ENCODE results near the gene COQ5. TPM values are rescaled to one million over a fixed set of nuclear protein-coding genes. Genes with fewer than 3 reads are reported as not detected.

Gene COQ5
- total RNA-seq, 1 experiment from 2014 or later: 35.1 TPM

DNA sequence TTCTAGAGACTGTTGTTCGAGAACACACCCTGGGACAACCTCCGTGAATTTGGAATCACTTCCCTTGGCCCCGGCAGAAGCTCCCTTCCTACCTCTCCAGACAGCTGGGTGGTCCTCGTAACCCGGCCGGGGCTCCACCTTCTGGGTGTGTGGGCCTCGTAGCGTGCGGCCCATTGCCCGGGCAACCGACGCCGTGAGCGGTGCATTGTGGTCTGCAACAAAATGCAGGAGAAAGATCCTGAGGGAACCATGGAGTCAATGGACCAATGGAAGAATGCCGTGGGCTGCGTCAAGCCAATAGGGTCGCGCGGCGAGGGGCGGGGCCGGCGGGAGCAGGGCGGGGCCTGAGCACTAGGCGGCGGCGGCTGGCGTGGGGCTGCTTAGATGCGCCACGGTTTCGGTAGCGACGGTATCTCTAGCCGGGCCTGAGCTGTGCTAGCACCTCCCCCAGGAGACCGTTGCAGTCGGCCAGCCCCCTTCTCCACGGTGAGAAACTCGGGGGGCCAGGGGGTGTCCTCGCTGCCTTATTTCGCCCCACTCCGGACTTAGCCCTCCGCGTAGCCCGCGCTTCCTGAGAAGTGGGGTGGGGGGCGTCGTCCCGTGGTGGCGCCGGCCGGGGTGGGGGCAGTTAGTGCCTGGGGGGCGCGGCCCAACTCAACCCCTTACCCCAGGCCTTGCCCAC, 33.1 kb downstream of the COQ5 start, which contains the start of gene DYNLL1 (continued):
- TF ChIP-seq, protein P1, sequence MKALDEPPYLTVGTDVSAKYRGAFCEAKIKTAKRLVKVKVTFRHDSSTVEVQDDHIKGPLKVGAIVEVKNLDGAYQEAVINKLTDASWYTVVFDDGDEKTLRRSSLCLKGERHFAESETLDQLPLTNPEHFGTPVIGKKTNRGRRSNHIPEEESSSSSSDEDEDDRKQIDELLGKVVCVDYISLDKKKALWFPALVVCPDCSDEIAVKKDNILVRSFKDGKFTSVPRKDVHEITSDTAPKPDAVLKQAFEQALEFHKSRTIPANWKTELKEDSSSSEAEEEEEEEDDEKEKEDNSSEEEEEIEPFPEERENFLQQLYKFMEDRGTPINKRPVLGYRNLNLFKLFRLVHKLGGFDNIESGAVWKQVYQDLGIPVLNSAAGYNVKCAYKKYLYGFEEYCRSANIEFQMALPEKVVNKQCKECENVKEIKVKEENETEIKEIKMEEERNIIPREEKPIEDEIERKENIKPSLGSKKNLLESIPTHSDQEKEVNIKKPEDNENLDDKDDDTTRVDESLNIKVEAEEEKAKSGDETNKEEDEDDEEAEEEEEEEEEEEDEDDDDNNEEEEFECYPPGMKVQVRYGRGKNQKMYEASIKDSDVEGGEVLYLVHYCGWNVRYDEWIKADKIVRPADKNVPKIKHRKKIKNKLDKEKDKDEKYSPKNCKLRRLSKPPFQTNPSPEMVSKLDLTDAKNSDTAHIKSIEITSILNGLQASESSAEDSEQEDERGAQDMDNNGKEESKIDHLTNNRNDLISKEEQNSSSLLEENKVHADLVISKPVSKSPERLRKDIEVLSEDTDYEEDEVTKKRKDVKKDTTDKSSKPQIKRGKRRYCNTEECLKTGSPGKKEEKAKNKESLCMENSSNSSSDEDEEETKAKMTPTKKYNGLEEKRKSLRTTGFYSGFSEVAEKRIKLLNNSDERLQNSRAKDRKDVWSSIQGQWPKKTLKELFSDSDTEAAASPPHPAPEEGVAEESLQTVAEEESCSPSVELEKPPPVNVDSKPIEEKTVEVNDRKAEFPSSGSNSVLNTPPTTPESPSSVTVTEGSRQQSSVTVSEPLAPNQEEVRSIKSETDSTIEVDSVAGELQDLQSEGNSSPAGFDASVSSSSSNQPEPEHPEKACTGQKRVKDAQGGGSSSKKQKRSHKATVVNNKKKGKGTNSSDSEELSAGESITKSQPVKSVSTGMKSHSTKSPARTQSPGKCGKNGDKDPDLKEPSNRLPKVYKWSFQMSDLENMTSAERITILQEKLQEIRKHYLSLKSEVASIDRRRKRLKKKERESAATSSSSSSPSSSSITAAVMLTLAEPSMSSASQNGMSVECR (CRISPR knock-in tag; IDR thresholded peaks at IDR 0.05; ENCODE audit: borderline replicate concordance): peak; percentile 22; the same call in 1 of the 2 replicates
- 0 out of 2 replicates have a peak, but pooled peaks have one; percentile 30 for TF ChIP-seq CREM (CRISPR knock-in tag; IDR thresholded peaks at IDR 0.05)
- TF ChIP-seq TEAD4 (CRISPR knock-in tag; IDR thresholded peaks at IDR 0.05): 0 out of 2 replicates have a peak, but pooled peaks have one; percentile 39
- TF ChIP-seq TEAD1 (CRISPR knock-in tag; IDR thresholded peaks at IDR 0.05): peak; percentile 62
- TF ChIP-seq ZNF512 (CRISPR knock-in tag; IDR thresholded peaks at IDR 0.05; ENCODE audit: borderline replicate concordance): no peak
- TF ChIP-seq, protein P2, sequence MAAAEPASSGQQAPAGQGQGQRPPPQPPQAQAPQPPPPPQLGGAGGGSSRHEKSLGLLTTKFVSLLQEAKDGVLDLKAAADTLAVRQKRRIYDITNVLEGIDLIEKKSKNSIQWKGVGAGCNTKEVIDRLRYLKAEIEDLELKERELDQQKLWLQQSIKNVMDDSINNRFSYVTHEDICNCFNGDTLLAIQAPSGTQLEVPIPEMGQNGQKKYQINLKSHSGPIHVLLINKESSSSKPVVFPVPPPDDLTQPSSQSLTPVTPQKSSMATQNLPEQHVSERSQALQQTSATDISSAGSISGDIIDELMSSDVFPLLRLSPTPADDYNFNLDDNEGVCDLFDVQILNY (CRISPR knock-in tag; IDR thresholded peaks at IDR 0.05): peak; percentile 14; the same call in 1 of the 2 replicates
- TF ChIP-seq, protein P3, sequence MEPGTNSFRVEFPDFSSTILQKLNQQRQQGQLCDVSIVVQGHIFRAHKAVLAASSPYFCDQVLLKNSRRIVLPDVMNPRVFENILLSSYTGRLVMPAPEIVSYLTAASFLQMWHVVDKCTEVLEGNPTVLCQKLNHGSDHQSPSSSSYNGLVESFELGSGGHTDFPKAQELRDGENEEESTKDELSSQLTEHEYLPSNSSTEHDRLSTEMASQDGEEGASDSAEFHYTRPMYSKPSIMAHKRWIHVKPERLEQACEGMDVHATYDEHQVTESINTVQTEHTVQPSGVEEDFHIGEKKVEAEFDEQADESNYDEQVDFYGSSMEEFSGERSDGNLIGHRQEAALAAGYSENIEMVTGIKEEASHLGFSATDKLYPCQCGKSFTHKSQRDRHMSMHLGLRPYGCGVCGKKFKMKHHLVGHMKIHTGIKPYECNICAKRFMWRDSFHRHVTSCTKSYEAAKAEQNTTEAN (CRISPR knock-in tag; IDR thresholded peaks at IDR 0.05): no peak
- peak; percentile 47; the same call in 1 of the 2 replicates for TF ChIP-seq KAT7 (CRISPR knock-in tag; IDR thresholded peaks at IDR 0.05; ENCODE audit: borderline replicate concordance)
- peak; percentile 69; the same call in 1 of the 2 replicates for TF ChIP-seq SMAD3 (CRISPR knock-in tag; IDR thresholded peaks at IDR 0.05; ENCODE audit: borderline replicate concordance)
- TF ChIP-seq, protein P4, sequence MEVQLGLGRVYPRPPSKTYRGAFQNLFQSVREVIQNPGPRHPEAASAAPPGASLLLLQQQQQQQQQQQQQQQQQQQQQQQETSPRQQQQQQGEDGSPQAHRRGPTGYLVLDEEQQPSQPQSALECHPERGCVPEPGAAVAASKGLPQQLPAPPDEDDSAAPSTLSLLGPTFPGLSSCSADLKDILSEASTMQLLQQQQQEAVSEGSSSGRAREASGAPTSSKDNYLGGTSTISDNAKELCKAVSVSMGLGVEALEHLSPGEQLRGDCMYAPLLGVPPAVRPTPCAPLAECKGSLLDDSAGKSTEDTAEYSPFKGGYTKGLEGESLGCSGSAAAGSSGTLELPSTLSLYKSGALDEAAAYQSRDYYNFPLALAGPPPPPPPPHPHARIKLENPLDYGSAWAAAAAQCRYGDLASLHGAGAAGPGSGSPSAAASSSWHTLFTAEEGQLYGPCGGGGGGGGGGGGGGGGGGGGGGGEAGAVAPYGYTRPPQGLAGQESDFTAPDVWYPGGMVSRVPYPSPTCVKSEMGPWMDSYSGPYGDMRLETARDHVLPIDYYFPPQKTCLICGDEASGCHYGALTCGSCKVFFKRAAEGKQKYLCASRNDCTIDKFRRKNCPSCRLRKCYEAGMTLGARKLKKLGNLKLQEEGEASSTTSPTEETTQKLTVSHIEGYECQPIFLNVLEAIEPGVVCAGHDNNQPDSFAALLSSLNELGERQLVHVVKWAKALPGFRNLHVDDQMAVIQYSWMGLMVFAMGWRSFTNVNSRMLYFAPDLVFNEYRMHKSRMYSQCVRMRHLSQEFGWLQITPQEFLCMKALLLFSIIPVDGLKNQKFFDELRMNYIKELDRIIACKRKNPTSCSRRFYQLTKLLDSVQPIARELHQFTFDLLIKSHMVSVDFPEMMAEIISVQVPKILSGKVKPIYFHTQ (CRISPR knock-in tag; IDR thresholded peaks at IDR 0.05): no peak
- no peak for TF ChIP-seq ERG (CRISPR knock-in tag; IDR thresholded peaks at IDR 0.05)
- TF ChIP-seq, protein P5, sequence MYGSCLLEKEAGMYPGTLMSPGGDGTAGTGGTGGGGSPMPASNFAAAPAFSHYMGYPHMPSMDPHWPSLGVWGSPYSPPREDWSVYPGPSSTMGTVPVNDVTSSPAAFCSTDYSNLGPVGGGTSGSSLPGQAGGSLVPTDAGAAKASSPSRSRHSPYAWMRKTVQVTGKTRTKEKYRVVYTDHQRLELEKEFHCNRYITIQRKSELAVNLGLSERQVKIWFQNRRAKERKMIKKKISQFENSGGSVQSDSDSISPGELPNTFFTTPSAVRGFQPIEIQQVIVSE (CRISPR knock-in tag; IDR thresholded peaks at IDR 0.05; ENCODE audit: borderline replicate concordance): no peak
- TF ChIP-seq NFYB (CRISPR knock-in tag; conservative IDR thresholded peaks at IDR 0.05; ENCODE audit: low read depth): peak; percentile 99
- TF ChIP-seq NFE2L1 (CRISPR knock-in tag; IDR thresholded peaks at IDR 0.05): 0 out of 2 replicates have a peak, but pooled peaks have one; percentile 58
- peak; percentile 92 for TF ChIP-seq ETV6 (CRISPR knock-in tag; IDR thresholded peaks at IDR 0.05)
- TF ChIP-seq FOXP1 (CRISPR knock-in tag; IDR thresholded peaks at IDR 0.05; ENCODE audit: borderline replicate concordance): peak; percentile 83
- peak; percentile 96 for TF ChIP-seq SP1 (CRISPR knock-in tag; conservative IDR thresholded peaks at IDR 0.05)
- TF ChIP-seq ATF1 (CRISPR knock-in tag; IDR thresholded peaks at IDR 0.05): no peak
- no peak for TF ChIP-seq ZNF121 (CRISPR knock-in tag; IDR thresholded peaks at IDR 0.05)
- TF ChIP-seq RORB (CRISPR knock-in tag; IDR thresholded peaks at IDR 0.05): no peak
- no peak for TF ChIP-seq NR3C1 (CRISPR knock-in tag; conservative IDR thresholded peaks at IDR 0.05; ENCODE audit: low read depth)
- TF ChIP-seq, protein P6, sequence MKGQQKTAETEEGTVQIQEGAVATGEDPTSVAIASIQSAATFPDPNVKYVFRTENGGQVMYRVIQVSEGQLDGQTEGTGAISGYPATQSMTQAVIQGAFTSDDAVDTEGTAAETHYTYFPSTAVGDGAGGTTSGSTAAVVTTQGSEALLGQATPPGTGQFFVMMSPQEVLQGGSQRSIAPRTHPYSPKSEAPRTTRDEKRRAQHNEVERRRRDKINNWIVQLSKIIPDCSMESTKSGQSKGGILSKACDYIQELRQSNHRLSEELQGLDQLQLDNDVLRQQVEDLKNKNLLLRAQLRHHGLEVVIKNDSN (CRISPR knock-in tag; IDR thresholded peaks at IDR 0.05): peak; percentile 57; the same call in 1 of the 2 replicates
